ENCODE measurements around the gene AK1.

The AK1 gene

GRCh38 chr9:127907867-127908659 is 30.6 kb upstream of the AK1 start:
- no peak for DNase-seq

GRCh38 chr9:127905788-127906191 is 28.3 kb upstream of the AK1 start:
- DNase-seq = peak; percentile 86

GRCh38 chr9:127905004-127905728 is 27.7 kb upstream of the AK1 start:
- peak; percentile 83 for DNase-seq

GRCh38 chr9:127904561-127905003 is 27.1 kb upstream of the AK1 start:
- DNase-seq = no peak

GRCh38 chr9:127903557-127904475 is 26.3 kb upstream of the AK1 start:
- DNase-seq = peak; percentile 75

- peak; percentile 71 for DNase-seq
Observed at GRCh38 chr9:127899128-127899943, 21.9 kb upstream of the AK1 start, which contains the start of gene ST6GALNAC6. TSS of gene ST6GALNAC6 (minus strand) at chr9:127899603. CDS start at chr9:127897981, 1,622 bp downstream.

- no peak for DNase-seq
Observed at GRCh38 chr9:127898433-127899127, 21.1 kb upstream of the AK1 start.

- peak; percentile 42 for DNase-seq
Observed at GRCh38 chr9:127897193-127897692, 19.8 kb upstream of the AK1 start.

- no peak for DNase-seq
Observed at GRCh38 chr9:127896395-127897192, 19.1 kb upstream of the AK1 start.

GRCh38 chr9:127895811-127896210 is 18.3 kb upstream of the AK1 start:
- DNase-seq = no peak

GRCh38 chr9:127893392-127893791 is 15.9 kb upstream of the AK1 start:
- DNase-seq = no peak

- DNase-seq = no peak
Observed at GRCh38 chr9:127892831-127893230, 15.4 kb upstream of the AK1 start.

- DNase-seq = no peak
Observed at GRCh38 chr9:127890053-127890452, 12.6 kb upstream of the AK1 start.

GRCh38 chr9:127887792-127888191 is 10.3 kb upstream of the AK1 start:
- DNase-seq = no peak

GRCh38 chr9:127886401-127886972 is 9.0 kb upstream of the AK1 start:
- no peak for DNase-seq

- DNase-seq = no peak
Observed at GRCh38 chr9:127885508-127886281, 8.2 kb upstream of the AK1 start.

- DNase-seq = no peak
Observed at GRCh38 chr9:127884976-127885490, 7.6 kb upstream of the AK1 start.

GRCh38 chr9:127884427-127884911 is 7.0 kb upstream of the AK1 start:
- no peak for DNase-seq

- DNase-seq = no peak
Observed at GRCh38 chr9:127883959-127884358, 6.5 kb upstream of the AK1 start.
